ENCODE data around the gene TMEM156.

DNA sequence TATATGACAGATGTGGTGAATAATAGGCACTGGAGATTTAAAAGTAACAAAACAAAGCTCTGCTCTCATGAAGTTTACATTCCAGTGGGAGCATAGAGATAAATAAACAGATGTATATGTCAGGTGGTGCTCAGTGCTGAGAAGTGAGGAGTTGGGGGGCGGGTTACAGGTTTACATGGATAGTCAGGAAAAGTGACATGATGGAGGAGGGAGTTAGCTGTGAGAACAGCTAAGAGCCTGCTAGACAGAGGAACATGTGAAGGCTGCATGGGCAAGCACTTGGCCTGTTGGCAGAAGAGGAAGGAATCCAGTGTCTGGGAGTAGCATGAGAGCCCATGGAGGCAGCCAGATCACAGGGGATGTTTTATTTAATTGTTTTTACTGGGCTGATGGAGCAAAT lies 10.2 kb upstream of the TMEM156 start:
- TF ChIP-seq EP300 (conservative IDR thresholded peaks at IDR 0.05; ENCODE audit: poor library complexity, severe bottlenecking) (no peak), POLR2AphosphoS5 (IDR thresholded peaks at IDR 0.05) (no peak), EZH2 (IDR thresholded peaks at IDR 0.05; ENCODE audit: borderline replicate concordance, insufficient read depth, low read length, poor library complexity, severe bottlenecking) (no peak), SMC3 (conservative IDR thresholded peaks at IDR 0.05; ENCODE audit: poor library complexity) (no peak), RAD21 (conservative IDR thresholded peaks at IDR 0.05) (no peak), REST (IDR thresholded peaks at IDR 0.05; ENCODE audit: borderline replicate concordance) (no peak), TAF1 (IDR thresholded peaks at IDR 0.05; ENCODE audit: low read depth) (no peak)
- TF ChIP-seq, protein P1, sequence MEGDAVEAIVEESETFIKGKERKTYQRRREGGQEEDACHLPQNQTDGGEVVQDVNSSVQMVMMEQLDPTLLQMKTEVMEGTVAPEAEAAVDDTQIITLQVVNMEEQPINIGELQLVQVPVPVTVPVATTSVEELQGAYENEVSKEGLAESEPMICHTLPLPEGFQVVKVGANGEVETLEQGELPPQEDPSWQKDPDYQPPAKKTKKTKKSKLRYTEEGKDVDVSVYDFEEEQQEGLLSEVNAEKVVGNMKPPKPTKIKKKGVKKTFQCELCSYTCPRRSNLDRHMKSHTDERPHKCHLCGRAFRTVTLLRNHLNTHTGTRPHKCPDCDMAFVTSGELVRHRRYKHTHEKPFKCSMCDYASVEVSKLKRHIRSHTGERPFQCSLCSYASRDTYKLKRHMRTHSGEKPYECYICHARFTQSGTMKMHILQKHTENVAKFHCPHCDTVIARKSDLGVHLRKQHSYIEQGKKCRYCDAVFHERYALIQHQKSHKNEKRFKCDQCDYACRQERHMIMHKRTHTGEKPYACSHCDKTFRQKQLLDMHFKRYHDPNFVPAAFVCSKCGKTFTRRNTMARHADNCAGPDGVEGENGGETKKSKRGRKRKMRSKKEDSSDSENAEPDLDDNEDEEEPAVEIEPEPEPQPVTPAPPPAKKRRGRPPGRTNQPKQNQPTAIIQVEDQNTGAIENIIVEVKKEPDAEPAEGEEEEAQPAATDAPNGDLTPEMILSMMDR (IDR thresholded peaks at IDR 0.05; ENCODE audit: poor library complexity, severe bottlenecking) = no peak

All from neural cell (in vitro differentiated cells).